ENCODE measurements around the gene CERKL. TPM values are rescaled to one million over a fixed set of nuclear protein-coding genes. Genes with fewer than 3 reads are reported as not detected.

The CERKL gene
- total and polyA plus RNA-seq, 2 experiments from 2014 or later = 1.9 to 2.3 TPM

DNA sequence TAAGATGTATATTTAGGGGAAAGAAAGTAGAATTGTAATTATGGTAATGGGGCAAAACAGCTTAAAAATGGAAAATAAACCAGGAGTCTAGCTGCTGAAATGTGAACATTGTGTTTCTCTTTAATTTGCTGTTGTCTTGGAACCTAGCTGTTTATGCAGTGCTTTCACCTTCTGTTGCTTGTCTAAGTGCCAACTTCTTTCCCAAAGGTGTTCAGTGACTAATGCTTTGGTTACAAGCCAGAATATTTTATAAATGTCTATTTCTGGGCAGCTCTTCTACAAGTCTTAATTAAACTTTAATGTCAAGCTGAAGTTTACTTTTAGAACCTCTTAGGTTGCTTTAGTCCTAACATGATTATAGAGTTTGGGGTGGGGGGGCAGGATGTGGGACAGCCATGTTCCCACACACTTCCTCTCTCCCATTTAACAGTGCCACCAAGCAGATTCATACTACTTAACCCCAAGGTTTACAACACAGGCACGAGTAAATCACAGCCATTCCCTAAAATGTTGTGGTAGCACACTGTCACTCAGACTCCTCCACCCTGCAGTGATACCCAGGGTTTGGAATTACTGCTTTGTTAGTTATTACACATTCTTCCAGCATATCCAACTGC lies 139.1 kb downstream of the CERKL start:
- Histone ChIP-seq H3K27ac (no peak overlapping the region), H3K27me3 (no peaks in the 10 kb centered on the region), H3K79me2 (no peaks in the 10 kb centered on the region), H4K20me1 (ENCODE audit: insufficient read depth, poor library complexity, severe bottlenecking) (no peaks in the 10 kb centered on the region), H3K4me1 (ENCODE audit: insufficient read depth) (no peaks in the 10 kb centered on the region), H3K9me2 (replicated peaks; ENCODE audit: insufficient read depth) (no peaks in the 10 kb centered on the region), H3K4me2 (no peak overlapping the region), H2AFZ (no peak overlapping the region), H3K4me3 (no peak overlapping the region), H3K36me3 (replicated peaks; ENCODE audit: insufficient read depth, low read depth) (no peaks in the 10 kb centered on the region), H3K9me3 (ENCODE audit: low read depth) (no peaks in the 10 kb centered on the region)
- WGBS (ENCODE audit: low lambda C conversion rate, missing lambda C conversion rate) = 73% methylated on average over 1 of the region's 1 CpG
- no peak for DNase-seq (ENCODE audit: low spot score)
- TF ChIP-seq EZH2phosphoT487 (IDR thresholded peaks at IDR 0.05; ENCODE audit: low read depth, severe bottlenecking, unreplicated experiment) (no peak), EZH2 (IDR thresholded peaks at IDR 0.05; ENCODE audit: borderline replicate concordance) (no peak)
- TF ChIP-seq, protein P1, sequence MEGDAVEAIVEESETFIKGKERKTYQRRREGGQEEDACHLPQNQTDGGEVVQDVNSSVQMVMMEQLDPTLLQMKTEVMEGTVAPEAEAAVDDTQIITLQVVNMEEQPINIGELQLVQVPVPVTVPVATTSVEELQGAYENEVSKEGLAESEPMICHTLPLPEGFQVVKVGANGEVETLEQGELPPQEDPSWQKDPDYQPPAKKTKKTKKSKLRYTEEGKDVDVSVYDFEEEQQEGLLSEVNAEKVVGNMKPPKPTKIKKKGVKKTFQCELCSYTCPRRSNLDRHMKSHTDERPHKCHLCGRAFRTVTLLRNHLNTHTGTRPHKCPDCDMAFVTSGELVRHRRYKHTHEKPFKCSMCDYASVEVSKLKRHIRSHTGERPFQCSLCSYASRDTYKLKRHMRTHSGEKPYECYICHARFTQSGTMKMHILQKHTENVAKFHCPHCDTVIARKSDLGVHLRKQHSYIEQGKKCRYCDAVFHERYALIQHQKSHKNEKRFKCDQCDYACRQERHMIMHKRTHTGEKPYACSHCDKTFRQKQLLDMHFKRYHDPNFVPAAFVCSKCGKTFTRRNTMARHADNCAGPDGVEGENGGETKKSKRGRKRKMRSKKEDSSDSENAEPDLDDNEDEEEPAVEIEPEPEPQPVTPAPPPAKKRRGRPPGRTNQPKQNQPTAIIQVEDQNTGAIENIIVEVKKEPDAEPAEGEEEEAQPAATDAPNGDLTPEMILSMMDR (IDR thresholded peaks at IDR 0.05; ENCODE audit: poor library complexity) = no peak

DNA sequence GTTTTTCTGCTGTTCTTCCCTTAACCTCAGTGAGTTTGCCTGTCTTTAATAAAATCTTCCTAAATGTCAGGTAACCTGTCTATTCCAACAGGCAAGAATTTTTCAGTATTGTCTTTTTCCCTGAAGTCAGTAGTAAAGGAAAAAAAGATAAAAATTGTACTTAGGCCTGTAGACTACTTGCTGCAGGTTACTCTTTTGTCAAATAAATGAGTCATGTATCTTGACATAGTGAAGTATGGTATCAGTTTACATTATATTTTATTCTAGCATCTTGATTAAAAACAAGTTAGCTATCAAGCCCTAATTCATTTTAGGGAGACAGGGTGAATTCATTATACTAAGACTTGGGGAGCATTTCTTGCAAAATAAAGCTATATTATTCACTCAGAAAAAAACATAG lies 139.9 kb downstream of the CERKL start:
- Histone ChIP-seq H3K27ac (no peak overlapping the region), H3K36me3 (replicated peaks; ENCODE audit: insufficient read depth, low read depth) (no peaks in the 10 kb centered on the region), H3K9me2 (replicated peaks; ENCODE audit: insufficient read depth) (no peaks in the 10 kb centered on the region), H3K4me3 (no peak overlapping the region), H3K4me1 (ENCODE audit: insufficient read depth) (no peaks in the 10 kb centered on the region), H4K20me1 (ENCODE audit: insufficient read depth, poor library complexity, severe bottlenecking) (no peaks in the 10 kb centered on the region), H2AFZ (no peak overlapping the region), H3K9me3 (ENCODE audit: low read depth) (no peaks in the 10 kb centered on the region), H3K27me3 (no peaks in the 10 kb centered on the region), H3K4me2 (no peak overlapping the region), H3K79me2 (no peaks in the 10 kb centered on the region)
- no peak for DNase-seq (ENCODE audit: low spot score)
- no peak for TF ChIP-seq EZH2 (IDR thresholded peaks at IDR 0.05; ENCODE audit: borderline replicate concordance)

DNA sequence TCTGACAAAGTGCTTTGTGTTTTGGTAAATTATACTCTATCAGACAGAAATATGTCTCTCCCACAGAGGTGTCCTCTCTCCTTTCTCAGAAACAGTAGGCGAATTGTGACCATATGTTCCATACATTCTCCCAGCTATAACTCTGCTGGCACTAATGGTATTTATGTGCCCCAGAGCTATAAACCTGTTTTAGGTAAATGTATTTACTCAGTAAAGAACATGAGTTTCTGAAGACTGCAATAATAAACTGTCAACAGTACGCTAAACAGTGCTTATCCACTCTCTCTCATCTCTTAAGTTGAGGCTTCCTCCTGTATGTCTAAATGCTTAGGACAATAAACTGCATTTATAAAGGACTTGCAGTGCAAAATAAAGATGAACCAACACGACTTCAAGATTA lies 141.2 kb downstream of the CERKL start:
- TF ChIP-seq EZH2phosphoT487 (IDR thresholded peaks at IDR 0.05; ENCODE audit: low read depth, severe bottlenecking, unreplicated experiment) (no peak), EZH2 (IDR thresholded peaks at IDR 0.05; ENCODE audit: borderline replicate concordance) (no peak)
- TF ChIP-seq, protein P1 (IDR thresholded peaks at IDR 0.05; ENCODE audit: poor library complexity) = no peak
- Histone ChIP-seq H3K27ac (no peak overlapping the region), H3K9me3 (ENCODE audit: low read depth) (no peaks in the 10 kb centered on the region), H2AFZ (no peak overlapping the region), H3K4me3 (no peak overlapping the region), H3K79me2 (no peaks in the 10 kb centered on the region), H3K27me3 (no peaks in the 10 kb centered on the region), H4K20me1 (ENCODE audit: insufficient read depth, poor library complexity, severe bottlenecking) (no peaks in the 10 kb centered on the region), H3K36me3 (replicated peaks; ENCODE audit: insufficient read depth, low read depth) (no peaks in the 10 kb centered on the region), H3K4me2 (no peak overlapping the region), H3K9me2 (replicated peaks; ENCODE audit: insufficient read depth) (no peaks in the 10 kb centered on the region), H3K4me1 (ENCODE audit: insufficient read depth) (no peaks in the 10 kb centered on the region)
- DNase-seq (ENCODE audit: low spot score) = no peak
- 33% methylated on average over 3 of the region's 3 CpGs for WGBS (ENCODE audit: low lambda C conversion rate, missing lambda C conversion rate)

DNA sequence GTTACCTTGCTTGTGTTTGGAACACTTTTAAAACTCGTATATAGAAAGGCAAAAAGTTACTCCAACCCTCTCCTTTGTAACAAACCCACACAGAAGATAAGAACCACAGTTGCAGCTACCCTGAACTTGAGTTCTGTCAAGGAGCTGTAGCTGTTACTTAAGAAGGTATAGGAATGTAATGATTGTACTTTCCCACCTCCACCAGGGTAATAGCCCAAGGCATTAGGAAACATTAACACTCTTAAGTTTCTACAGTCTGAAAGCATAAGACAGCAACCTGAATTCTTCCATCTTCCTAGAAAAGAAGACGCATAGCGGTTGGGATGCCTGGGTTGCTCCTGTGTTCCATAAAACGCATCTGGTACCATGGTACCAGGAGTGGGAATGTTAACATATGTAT lies 156.7 kb downstream of the CERKL start:
- TF ChIP-seq, protein P1 (IDR thresholded peaks at IDR 0.05; ENCODE audit: poor library complexity) = no peak
- TF ChIP-seq EZH2phosphoT487 (IDR thresholded peaks at IDR 0.05; ENCODE audit: low read depth, severe bottlenecking, unreplicated experiment) = no peak
- TF ChIP-seq EZH2 (IDR thresholded peaks at IDR 0.05; ENCODE audit: borderline replicate concordance) = no peak
- 93% methylated on average over 4 of the region's 4 CpGs for WGBS (ENCODE audit: low lambda C conversion rate, missing lambda C conversion rate)

More for the DNA sequence above, 156.7 kb downstream of the CERKL start:
- H4K20me1 ChIP-seq (ENCODE audit: insufficient read depth, poor library complexity, severe bottlenecking) = no peaks in the 10 kb centered on the region
- no peak overlapping the region for H3K27ac ChIP-seq
- no peak overlapping the region for H3K4me3 ChIP-seq
- no peaks in the 10 kb centered on the region for H3K36me3 ChIP-seq (replicated peaks; ENCODE audit: insufficient read depth, low read depth)
- no peaks in the 10 kb centered on the region for H3K27me3 ChIP-seq
- no peaks in the 10 kb centered on the region for H3K4me1 ChIP-seq (ENCODE audit: insufficient read depth)
- DNase-seq (ENCODE audit: low spot score) = no peak
- no peak overlapping the region for H2AFZ ChIP-seq
- no peaks in the 10 kb centered on the region for H3K9me2 ChIP-seq (replicated peaks; ENCODE audit: insufficient read depth)
- H3K4me2 ChIP-seq = no peak overlapping the region
- H3K9me3 ChIP-seq (ENCODE audit: low read depth) = no peaks in the 10 kb centered on the region
- H3K79me2 ChIP-seq = no peaks in the 10 kb centered on the region
